Natural killer cell (primary cell): ENCODE measurements around the gene STAC2. TPM values are rescaled to one million over a fixed set of nuclear protein-coding genes. Genes with fewer than 3 reads are reported as not detected.

Source experiments
- ATAC-seq, 3 donors: fragments of 150-1000 bp in 2 of 3; fragments of 200-7000 bp in 1 of 3; cut with Tn5 transposase; 1 replicate in 1 of 3; 2 replicates in 2 of 3; pipeline ENCODE4 v1.10.0; 2021; ENCODE audit warnings: mild to moderate bottlenecking in 2 of 3, moderate library complexity in 2 of 3
- DNase-seq, 2 donors: peaks; one replicate each; pipeline versions ENCODE4 v3.0.0 to v3.0.0-alpha.2; 2013 to 2021; ENCODE audit warnings: mixed read lengths in 1 of 2
- H3K27ac ChIP-seq: one replicate; pipeline ENCODE4 v1.5.1; 2013; ENCODE audit warnings: mild to moderate bottlenecking, low read length
- H3K27me3 ChIP-seq: one replicate; pipeline ENCODE4 v1.6.1; 2013; ENCODE audit warnings: low read length; ENCODE audit not compliant: control insufficient read depth, insufficient read depth
- H3K36me3 ChIP-seq: one replicate; pipeline ENCODE4 v1.6.1; 2013; ENCODE audit warnings: low read length; ENCODE audit not compliant: control insufficient read depth, insufficient read depth
- H3K4me1 ChIP-seq: one replicate; pipeline ENCODE4 v1.6.1; 2013; ENCODE audit warnings: low read length; ENCODE audit not compliant: control insufficient read depth, insufficient read depth
- H3K4me3 ChIP-seq: one replicate; pipeline ENCODE4 v1.5.1; 2013; ENCODE audit warnings: low read length
- H3K9me3 ChIP-seq: one replicate; pipeline ENCODE4 v1.6.1; 2013; ENCODE audit warnings: low read length; ENCODE audit not compliant: control insufficient read depth, insufficient read depth
- H3K27ac Mint-ChIP-seq, 2 donors: one replicate each; pipeline ENCODE4 v1.8.0; 2022; ENCODE audit warnings: mild to moderate bottlenecking in 2 of 2, mixed read lengths in 2 of 2, moderate library complexity in 1 of 2
- H3K27me3 Mint-ChIP-seq, 2 donors: one replicate each; pipeline ENCODE4 v1.8.0; 2022; ENCODE audit warnings: low read depth in 2 of 2, mixed read lengths in 2 of 2
- H3K36me3 Mint-ChIP-seq: one replicate; pipeline ENCODE4 v1.8.0; 2022; ENCODE audit warnings: mixed read lengths
- H3K4me1 Mint-ChIP-seq, 2 donors: one replicate each; pipeline ENCODE4 v1.8.0; 2022; ENCODE audit warnings: mixed read lengths in 2 of 2
- H3K4me3 Mint-ChIP-seq: one replicate; pipeline ENCODE4 v1.8.0; 2022; ENCODE audit warnings: mild to moderate bottlenecking, moderate library complexity, mixed read lengths
- H3K9me3 Mint-ChIP-seq, 2 donors: one replicate each; pipeline ENCODE4 v1.8.0; 2022; ENCODE audit warnings: mixed read lengths in 2 of 2
- CTCF ChIP-seq: fragments of 200-600 bp; IDR thresholded peaks from one replicate; pipeline ENCODE4 v1.8.0; 2022; ENCODE audit warnings: antibody characterized with exemption
- WGBS: methylation state at CpG from one replicate; pipeline ENCODE4 v1.1.7; 2013; ENCODE audit warnings: missing lambda C conversion rate; ENCODE audit not compliant: insufficient coverage; 5-methylcytosine and 5-hydroxymethylcytosine counted together
- intact Hi-C: fragments of 100-400 bp; cut with micrococcal nuclease; formaldehyde crosslinking; loops from one replicate; pipeline ENCODE4 v1.14.2; 2022
- total RNA-seq, 4 donors: library from RNA; stranded (reverse); fragments of 120-200 nt in 1 of 4; gene quantifications; one replicate each; pipeline versions ENCODE4 v1.2.3 to v1.2.4, GENCODE V29; 2013 to 2022

STAC2 gene
- total RNA-seq, 3 donors from 2014 or later (not counting 1 experiment from before 2014, with no cell fraction given), result not detected

- no peak for TF ChIP-seq CTCF
Measured at GRCh38 chr17:39221572-39221971, 4.2 kb downstream of the STAC2 start.

GRCh38 chr17:39219647-39220154, 6.0 kb downstream of the STAC2 start:
- no peak overlapping the region for H3K4me3 ChIP-seq
- no peak for TF ChIP-seq CTCF
- H3K9me3 Mint-ChIP-seq, result no peaks in the 10 kb centered on the region
- H3K4me1 Mint-ChIP-seq, result peaks cover 0 to 11% of the 10 kb centered on the region in 2 donors
- DNase-seq (no peak), ATAC-seq (no peak)
- no peaks in the 10 kb centered on the region for H3K36me3 Mint-ChIP-seq
- H3K27ac Mint-ChIP-seq, result no peak overlapping the region
- H3K27me3 ChIP-seq, result peaks cover 9% of the 10 kb centered on the region
- 87% methylated on average over 8 of the region's 8 CpGs for WGBS
- H3K9me3 ChIP-seq, result no peaks in the 10 kb centered on the region
- no peaks in the 10 kb centered on the region for H3K4me1 ChIP-seq
- intact Hi-C loops, result no loop called here
- H3K27me3 Mint-ChIP-seq, result peaks cover 33 to 42% of the 10 kb centered on the region in 2 donors
- no peak overlapping the region for H3K4me3 Mint-ChIP-seq
- no peak overlapping the region for H3K27ac ChIP-seq
- no peaks in the 10 kb centered on the region for H3K36me3 ChIP-seq

More at GRCh38 chr17:39221572-39221971, 4.2 kb downstream of the STAC2 start:
- Mint-ChIP-seq H3K27ac (no peak overlapping the region), H3K9me3 (no peaks in the 10 kb centered on the region), H3K27me3 (peaks cover 33 to 41% of the 10 kb centered on the region in 2 donors), H3K36me3 (no peaks in the 10 kb centered on the region), H3K4me3 (no peak overlapping the region), H3K4me1 (peaks cover 6 to 20% of the 10 kb centered on the region in 2 donors)
- peaks cover 16% of the 10 kb centered on the region for H3K27me3 ChIP-seq
- 93% methylated on average over 6 of the region's 6 CpGs for WGBS
- no peak overlapping the region for H3K27ac ChIP-seq
- intact Hi-C loops, result no loop called here
- H3K4me1 ChIP-seq, result peaks cover 11% of the 10 kb centered on the region
- no peaks in the 10 kb centered on the region for H3K9me3 ChIP-seq
- ATAC-seq (no peak), DNase-seq (no peak)
- H3K36me3 ChIP-seq, result no peaks in the 10 kb centered on the region
- H3K4me3 ChIP-seq, result no peak overlapping the region

GRCh38 chr17:39218906-39219305, 6.8 kb downstream of the STAC2 start:
- DNase-seq, result no peak
- ATAC-seq, result no peak
- Histone ChIP-seq H3K27ac (no peak overlapping the region), H3K36me3 (no peaks in the 10 kb centered on the region), H3K4me1 (no peaks in the 10 kb centered on the region), H3K4me3 (no peak overlapping the region), H3K27me3 (peaks cover 3% of the 10 kb centered on the region), H3K9me3 (no peaks in the 10 kb centered on the region)
- Mint-ChIP-seq H3K4me3 (no peak overlapping the region), H3K4me1 (peaks cover 0 to 7% of the 10 kb centered on the region in 2 donors), H3K27me3 (peaks cover 27 to 38% of the 10 kb centered on the region in 2 donors), H3K9me3 (no peaks in the 10 kb centered on the region), H3K36me3 (no peaks in the 10 kb centered on the region), H3K27ac (no peak overlapping the region)
- intact Hi-C loops, result no loop called here
- WGBS, result 89% methylated on average over 6 of the region's 8 CpGs
- TF ChIP-seq CTCF, result no peak
